Activated CD4-positive, CD25-positive, alpha-beta regulatory T cell treated with anti-CD3 and anti-CD28 coated beads, Interleukin-2, amount 50 U/mL, for 24 hours (primary cell): ENCODE measurements around the gene FAM13C.
"Not testable (repeated sequence)": the region's sequence is repeated elsewhere in the genome, so short reads cannot be mapped to it uniquely, and the experiment has no call there.

ENCODE experiments used
- ATAC-seq, 2 donors: fragments of 150-1000 bp; cut with Tn5 transposase; one replicate each; pipeline ENCODE4 v1.10.0; 2021; ENCODE audit warnings: mild to moderate bottlenecking in 1 of 2, moderate library complexity in 1 of 2

Gene FAM13C

DNA sequence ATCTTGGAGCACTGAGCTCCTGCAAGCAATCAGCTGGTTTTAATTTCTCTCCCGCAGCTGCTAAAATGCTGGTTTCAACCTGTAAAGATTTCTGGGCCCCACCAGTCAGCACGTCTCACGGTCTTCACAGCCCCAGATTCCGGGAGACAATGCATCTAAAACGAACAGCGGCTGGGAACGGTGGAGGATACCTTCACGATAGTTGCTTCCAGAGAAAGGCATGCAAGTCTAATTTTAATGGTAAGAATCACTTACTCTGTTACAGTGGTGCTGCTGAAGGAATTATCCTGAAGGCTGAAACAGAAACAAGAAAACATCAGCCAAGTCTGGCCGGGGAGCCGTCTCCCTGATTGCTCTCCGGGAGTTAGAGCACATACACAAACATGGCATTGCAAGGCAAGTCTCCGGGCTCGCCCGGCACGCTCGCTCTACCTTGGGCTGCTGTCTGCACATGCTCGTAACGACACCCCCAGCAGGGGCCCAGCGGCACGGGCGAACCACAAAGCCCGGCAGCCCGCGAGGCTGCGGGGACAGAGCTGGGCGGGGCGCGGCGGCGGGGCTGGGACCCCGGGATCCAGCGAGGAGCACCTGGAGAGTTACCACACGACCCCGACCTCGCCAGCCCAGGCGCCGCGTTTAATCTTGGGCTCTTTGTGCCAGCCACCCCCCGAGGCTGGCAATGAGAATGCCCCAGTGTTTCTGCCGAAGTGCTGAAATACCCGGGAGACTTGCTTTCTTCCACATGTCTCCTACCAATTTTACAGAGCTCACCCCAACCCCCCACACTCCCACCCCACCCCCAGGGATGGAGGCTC is at the start of gene FAM13C:
FAM13C (minus strand) TSS at position 406 of the 815 bp plus-strand sequence; CDS start at position 317, 89 bp downstream.
- ATAC-seq = peak in 1 of 2 donors; percentile 48

DNA sequence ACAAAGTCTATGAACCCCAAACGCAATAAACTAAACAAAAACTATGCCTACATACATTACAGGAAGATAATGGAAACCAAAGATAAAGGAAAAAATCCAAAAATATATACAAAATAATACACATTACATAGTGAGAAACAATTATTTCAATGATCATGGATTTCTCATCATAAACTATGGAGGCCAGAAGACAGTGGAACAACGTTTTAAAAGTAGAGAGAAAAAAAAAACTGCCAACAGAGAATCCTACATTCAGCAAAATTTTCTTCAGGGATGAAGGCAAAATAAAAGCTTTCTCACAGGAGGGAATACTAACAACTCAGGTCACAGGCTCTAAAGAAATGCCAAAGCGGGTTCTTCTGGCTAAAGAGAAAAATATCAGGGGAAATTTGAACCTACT is 42.9 kb upstream of the FAM13C start:
- ATAC-seq = no peak

DNA sequence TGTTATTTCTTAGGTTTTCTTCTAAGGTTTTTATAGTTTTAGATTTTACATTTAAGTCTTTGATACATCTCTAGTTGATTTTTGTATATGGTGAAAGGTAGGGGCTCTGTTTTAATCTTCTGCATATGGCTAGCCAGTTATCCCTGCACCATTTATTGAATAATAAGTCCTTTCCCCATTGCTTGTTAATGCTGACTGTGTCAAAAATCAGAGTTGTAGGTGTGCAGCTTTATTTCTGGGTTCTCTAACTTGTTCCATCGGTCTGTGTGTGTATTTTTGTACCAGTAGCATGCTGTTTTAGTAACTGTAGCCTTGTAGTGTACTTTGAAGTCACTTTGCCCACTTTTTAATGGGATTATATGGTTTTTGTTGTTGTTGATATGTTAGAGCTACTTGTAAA is 37.9 kb upstream of the FAM13C start:
- ATAC-seq = no peak

DNA sequence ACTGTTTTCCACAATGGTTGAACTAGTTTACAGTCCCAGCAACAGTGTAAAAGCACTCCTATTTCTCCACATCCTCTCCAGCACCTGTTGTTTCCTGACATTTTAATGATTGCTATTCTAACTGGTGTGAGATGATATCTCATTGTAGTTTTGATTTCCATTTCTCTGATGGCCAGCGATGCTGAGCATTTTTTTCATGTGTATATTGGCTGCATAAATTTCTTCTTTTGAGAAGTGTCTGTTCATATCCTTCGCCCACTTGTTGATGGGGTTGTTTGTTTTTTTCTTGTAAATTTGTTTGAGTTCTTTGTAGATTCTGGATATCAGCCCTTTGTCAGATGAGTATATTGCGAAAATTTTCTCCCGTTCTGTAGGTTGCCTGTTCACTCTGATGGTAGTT is 37.0 kb upstream of the FAM13C start:
- not testable (repeated sequence) for ATAC-seq

DNA sequence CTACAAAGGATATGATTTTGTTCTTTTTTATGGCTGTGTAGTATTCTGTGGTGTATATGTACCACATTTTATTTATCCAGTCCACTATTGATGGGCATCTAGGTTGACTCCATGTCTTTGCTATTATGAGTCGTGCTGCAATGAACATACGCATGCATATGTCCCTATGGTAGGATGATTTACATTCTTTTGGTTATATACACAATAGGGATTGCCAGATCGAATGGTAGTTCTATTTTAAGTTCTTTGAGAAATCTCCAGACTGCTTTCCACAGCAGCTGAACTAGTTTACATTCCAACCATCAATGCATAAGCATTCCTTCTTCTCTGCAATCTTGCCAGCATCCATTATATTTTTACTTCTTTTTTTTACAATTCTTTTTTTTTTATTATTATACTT is 35.6 kb upstream of the FAM13C start:
- no peak for ATAC-seq

DNA sequence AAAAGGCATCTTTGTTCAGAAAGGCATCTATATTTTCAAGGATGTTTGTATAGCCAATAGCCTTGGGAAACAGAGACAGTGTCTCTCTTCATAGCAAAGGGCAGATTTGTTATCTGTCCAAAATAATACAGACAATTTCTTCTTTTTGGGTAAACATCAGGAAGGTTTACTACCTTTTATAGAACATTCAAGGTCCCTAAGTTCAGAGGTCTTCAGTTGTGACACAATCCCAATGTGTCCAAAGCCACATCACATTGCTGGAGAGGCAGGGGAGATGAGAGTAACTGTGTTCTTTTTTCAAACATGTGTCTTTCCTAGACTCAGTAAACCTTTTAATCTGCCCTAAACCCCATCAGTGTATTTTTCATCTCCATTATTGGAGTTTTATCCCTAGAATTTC is 33.6 kb upstream of the FAM13C start:
- no peak for ATAC-seq

DNA sequence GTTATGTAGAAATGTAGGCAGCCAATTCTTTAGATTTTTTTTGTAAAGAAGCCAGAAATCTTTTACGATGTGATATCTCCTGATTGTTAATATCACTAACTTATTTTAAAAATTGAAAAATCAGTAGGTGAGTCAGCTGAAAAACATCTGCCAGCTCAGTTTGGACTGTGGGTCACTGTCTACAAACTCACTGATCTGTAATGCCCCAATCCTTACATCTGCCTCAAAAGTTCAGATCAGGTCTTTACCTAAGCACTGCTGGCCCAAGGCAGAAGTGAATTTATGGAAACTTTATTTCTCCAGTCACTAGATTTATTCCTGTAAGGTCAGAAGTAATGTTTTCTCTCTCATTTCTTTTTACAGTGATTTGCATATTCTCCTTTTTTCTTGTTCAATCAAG is 31.0 kb upstream of the FAM13C start:
- ATAC-seq = no peak

DNA sequence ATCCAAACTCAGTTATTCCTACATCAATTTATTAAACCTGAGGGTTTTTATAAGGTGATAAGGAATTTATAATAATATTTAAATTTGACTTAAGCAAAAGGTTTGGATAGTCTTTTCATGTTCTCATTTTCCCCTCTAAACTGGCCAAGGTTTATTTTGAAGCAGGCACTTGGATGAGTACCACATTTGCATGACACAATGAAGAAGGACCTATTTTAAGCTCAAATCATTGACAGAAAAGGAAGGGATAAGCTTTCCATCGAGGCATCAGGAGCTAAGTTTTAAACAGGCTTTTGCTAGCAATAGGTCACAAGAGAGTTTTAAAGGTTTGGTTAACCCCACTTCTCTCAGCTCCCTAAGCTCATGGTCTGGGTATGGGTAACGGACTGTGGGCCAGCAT is 28.7 kb upstream of the FAM13C start:
- no peak for ATAC-seq

DNA sequence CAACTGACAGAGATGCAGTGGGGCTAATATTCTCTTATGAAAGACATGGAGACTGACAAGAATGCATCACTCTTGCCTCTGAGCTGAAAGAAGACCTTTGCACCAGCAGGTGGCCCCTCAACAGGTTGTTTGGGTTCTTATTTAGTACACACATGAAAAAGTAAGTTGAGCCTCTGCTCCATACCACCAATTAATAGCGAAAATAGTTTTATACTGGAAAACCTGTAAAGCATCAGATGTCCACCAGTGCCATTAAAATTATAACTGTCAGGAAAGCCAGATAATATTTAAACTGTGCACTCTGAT is 26.3 kb upstream of the FAM13C start:
- ATAC-seq = no peak

DNA sequence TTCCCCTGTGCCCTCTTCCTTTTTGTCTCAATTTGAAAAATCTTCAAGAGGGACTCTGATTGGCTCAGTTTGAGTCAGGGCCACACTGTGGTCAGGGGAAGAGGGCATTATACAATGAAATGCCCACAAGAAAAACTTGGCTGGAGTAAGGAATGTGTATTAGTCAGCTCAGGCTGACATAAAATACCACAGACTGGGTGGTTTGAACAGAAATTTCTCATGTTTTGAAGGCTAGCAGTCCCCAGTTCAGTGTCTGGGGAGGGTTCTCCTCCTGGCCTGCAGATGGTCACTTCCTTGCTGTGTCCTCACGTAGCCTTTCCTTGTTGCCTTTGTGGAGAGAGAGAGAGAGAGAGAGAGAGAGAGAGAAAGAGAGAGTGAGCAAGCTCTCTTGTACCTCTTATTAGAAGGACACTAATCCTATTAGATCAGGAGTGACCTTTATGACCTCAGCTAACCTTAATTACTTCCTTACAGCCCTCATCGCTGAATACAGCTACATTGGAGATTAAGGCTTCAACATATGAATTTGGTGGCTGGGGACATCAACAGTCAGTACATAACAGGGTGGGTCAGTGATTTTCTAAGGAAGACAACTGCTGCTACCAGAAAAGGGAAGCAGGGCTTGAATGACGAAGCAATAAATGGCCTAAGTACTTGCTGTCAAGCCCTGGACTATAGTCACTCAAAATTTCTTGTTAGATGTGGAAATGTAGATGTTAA is 25.8 kb upstream of the FAM13C start:
- ATAC-seq = no peak

DNA sequence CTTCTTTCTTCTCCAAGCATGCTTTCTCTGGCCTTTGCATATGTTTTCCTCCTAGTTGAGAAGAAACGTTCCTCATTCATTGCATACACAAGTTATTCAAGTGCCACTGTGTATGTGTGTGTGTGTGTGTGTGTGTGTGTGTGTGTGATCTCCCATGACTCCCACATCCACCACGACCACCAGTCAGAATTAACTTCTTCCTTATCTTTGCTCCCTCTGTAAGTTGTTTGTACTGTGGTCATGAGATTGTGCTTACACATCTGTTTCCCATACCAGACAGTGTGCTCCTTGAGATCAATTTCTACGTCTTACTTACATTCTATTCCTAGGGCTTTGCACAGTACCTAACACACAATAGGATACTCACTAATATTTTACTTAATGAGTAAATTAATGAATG is 22.4 kb upstream of the FAM13C start:
- ATAC-seq = no peak

DNA sequence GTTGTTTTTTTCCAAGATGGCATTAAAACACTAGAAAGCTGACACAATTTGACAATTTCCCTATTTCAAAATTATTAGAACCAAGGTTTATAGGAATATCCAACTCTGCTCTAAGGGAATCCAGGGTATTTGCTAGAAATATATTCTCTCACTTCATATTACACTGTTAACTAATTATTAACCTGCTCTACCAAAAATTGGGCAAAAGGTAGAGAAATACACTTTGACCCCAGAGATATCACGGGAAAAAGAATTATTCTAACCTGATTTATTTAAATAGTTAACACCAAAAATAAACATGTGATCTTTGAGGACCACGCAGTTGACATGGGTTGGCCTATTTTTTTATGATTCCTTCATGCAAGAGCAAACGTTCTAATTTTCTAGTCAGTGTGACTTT is 21.6 kb upstream of the FAM13C start:
- ATAC-seq = no peak

DNA sequence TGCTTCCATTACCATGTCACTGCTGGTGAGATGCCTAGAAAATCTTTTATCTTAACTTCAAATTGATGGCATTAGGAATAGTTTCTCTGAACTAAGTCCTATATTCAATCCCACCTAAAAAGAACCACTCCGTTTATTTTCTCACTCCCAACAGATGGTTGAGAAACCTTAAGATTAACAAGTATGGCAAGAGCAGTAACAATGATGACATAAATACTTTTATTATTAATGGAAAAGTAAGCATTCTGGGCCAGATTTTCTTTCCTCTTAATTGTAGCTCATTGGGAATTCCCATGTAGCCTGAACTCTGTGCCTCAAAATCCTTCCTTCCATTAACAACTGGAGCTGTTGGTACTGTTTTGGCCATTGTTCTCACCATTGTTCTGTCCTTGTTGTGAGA is 21.1 kb upstream of the FAM13C start:
- ATAC-seq = no peak

DNA sequence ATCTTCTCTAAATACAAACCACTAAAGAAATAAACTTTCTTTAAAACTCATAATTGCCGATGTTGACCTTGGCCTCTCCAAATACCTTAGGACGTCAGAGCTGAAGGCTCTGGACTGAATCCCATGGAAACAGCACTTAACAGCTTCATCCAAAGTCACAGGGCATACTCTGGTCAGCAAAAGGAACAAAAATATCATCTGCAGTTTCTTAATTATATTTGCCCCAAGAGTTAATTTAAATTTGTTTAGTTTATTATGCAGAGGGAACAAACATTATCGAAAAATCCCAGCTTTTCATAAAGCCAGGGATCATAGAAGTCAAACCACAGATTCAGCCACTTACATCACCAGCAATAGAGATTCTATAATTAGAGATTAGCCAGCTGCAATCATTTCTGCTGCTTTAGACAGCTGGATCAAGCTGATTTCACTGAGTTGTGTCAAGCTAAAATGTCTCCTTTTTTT is 20.5 kb upstream of the FAM13C start:
- ATAC-seq = no peak

DNA sequence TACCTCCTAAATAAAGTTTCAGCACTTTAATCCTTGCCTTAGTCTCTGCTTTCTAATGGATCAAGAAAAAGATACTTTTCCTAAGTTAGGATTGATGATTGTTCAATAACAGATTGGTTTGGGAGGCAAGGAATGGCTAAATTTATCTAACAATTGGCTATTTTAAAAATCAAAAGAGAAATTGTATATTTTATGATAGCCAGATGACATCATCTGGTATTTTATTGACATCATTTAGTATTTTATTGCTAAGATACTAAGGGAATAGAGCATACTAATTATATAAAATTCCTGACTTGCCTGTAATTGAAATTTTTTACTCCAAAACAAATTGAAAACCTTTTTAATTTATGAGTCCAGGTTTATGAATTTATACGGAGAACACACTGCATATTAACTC is 19.3 kb upstream of the FAM13C start:
- ATAC-seq = no peak

DNA sequence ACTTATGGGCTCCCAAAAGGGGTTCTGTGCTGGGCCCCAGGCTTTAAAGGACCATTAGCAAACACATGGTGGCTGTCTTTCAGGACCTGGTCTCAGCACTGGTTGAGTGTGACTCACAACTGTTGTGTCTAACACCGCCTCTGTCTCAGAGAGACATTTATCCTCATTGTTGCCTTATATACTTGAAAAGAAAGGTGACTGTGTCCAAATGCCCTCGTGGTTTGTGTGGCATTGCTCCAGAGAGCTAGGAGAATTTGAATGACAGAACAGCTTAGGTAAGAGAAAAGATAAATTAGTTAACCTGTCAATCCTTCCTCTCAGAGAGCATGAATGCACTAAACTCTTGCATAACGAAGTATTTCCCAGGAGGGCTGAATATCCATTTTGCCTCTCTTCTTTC is 14.5 kb upstream of the FAM13C start:
- ATAC-seq = no peak

DNA sequence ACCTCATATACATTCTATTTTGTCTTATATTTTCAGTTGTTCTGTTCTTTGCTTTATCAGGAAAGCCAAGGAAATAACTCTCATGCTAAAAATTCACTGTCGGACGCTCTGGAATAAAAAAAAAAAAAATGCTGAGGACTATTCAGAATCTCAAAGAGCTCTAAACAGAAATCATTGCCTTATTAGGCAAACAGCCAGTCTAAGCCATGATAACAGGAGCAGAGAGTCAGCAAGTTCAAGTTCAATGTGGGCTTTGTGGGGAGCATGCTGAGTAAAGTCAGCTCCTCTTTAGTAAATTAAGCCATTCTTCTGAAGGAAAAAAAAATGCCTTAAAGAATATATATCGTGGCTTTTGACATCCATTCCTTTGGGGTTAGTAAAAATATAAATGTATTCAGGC is 13.6 kb upstream of the FAM13C start:
- no peak for ATAC-seq

DNA sequence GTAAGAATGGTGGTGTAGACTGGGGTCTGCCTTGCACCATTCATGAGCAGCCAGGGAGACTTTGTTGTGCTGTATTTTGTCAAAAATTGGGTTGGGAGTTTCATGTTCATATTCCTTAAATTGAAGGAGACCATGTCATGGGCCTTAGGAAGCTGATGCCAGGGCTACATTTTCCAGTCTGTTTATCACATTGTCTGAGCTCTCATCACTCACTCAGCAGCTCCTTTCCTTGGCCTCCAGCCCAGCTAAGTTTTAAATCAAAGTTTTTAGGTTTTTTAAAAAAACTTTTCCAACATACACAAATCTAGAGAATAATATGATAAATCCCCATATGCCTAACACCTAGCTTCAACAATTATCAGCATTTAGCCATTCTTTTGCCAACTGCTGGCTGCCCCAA is 12.6 kb upstream of the FAM13C start:
- ATAC-seq = no peak

DNA sequence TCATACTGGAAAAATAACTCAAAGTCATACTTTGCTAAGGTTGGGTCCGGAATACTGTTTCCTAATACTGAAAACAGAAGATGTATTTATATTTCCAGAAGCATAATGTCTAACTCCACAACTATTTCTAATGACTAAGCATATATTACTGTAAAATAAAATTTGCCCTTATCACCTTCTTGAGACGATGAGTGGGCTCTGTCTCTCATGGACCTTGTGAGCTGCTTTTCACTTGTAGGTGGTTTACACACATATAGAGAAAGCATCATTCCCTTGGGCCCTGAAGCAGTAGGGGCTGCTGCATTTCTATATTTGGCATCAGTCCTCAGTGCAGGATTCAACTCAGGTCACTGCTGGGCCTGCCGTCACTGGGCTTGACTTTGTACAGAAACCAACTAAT is 10.7 kb upstream of the FAM13C start:
- ATAC-seq = no peak

DNA sequence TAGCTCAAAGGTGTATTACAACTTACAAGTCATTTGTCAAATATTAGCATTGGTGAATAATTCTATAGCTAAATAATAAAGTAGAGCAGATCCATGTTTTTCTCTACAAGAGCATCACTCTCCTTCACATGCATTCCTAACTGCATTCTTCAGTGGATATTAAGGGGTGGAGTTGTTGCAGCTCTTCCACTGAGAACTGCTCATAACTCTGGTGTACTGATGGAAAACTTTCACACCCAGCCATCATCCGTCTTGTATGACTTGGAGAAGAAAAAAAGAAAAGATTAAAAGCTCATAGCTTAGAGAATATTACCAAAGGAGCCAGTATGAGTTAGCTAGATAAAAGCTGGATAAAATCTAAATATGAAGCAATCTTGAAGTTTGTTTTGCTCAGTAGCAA is 10.2 kb upstream of the FAM13C start:
- no peak for ATAC-seq

DNA sequence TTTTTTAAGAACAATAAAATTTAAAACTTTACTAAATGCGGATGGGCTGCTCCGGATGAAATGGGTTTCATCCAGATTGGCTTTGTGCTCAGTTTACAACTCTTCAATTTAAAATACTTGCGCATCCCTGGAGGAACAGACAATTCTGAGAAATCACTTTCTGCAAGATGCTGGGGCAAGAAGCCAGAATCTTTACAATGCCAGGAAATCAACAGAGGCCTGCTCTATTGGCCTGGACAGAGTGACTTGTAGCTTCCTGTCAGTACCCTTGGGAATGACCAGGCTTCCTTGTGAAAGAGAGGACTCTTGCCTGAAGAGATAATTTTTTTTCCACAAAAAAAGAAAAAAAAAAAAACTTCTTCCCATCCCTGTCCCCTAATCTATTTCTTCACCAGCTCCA is 3.9 kb upstream of the FAM13C start:
- no peak for ATAC-seq

DNA sequence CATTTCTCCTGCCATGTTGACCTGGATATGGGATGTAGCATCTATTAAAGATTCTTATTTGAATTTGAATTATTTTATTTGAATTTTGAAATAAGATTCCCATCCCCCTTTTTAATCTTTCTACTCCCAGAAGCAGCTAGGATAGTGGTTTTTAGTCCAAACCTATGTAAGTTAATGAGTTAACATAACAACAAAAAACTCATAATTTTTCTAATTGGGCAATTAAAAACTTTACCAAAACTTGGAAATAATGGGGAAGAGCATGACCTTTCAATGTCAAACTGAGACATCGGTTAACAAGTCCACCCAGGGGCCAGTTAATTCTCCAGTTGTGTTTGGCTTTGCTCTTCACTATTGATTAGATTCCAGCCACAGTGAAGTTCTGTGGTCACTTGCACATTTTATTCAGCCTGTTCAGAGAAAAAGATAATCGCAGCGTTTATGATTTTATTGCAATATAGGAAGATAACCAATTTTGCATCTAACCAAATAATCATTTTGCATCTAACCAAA is 1.2 kb upstream of the FAM13C start:
- no peak for ATAC-seq

DNA sequence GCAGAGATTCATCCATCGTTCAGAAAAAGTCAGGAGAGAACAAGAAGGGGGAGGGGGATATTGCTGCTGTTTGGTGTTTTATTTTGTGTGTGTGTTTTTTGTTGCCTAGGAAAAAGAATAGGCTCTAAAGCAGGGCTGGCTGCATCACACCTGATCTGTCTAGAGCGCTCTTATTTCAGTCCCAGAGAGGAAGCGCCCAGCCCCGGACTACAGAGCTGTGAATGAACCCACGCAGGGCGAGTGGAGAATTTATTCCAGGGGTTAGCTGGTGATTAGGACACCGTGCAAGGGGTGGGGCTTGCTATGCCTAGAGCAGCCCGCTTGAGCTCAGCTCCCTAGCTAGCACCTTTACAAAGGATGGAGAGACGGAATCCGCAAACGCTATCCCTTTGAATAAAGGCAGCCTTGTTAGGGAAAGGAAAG is 621 bp upstream of the FAM13C start:
- peak in 1 of 2 donors; percentile 32 for ATAC-seq

DNA sequence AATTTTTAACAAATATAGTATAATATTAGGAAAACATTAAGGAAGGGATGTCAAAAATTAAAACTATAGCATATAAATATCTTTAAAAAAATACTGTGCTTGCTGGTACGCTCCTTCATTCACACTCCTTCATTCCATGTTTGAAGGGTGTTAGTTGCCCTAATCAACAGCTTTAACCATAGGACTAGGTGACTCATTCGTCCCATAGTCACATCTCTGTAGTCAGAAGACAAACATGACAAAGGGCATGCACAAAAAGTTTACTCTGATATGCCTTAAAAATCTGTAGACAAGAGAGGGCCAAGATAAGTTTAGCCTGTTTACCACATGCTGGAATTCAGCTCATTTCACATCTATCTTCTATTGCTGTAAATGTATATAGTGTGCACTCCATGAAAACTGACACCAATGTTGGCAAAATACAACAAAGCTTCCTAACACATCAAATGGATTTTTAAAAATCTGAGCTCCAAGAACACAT is 646 bp downstream of the FAM13C start:
- ATAC-seq = no peak
